Loucy (cell line): ENCODE measurements around the gene YPEL3.

ENCODE experiments used
- H2AFZ ChIP-seq: fragments of 200-600 bp; sonication (generic); 2 replicates; pipeline ENCODE4 v1.6.0; 2016; ENCODE audit warnings: antibody characterized with exemption, mild to moderate bottlenecking, low read length, moderate library complexity
- H3F3A ChIP-seq: fragments of 200-600 bp; 2 replicates; pipeline ENCODE4 v1.6.0; 2016; ENCODE audit warnings: antibody characterized with exemption, low read depth, mild to moderate bottlenecking
- H3K27me3 ChIP-seq: fragments of 200-600 bp; sonication (generic); 2 replicates; pipeline ENCODE4 v1.6.1; 2014; ENCODE audit warnings: low read length, mild to moderate bottlenecking; ENCODE audit not compliant: insufficient read depth, poor library complexity, severe bottlenecking
- H3K36me3 ChIP-seq: fragments of 200-600 bp; sonication (generic); 2 replicates; pipeline ENCODE4 v1.6.1; 2016; ENCODE audit warnings: low read length; ENCODE audit not compliant: insufficient read depth
- H3K4me1 ChIP-seq: fragments of 200-600 bp; sonication (generic); 2 replicates; pipeline ENCODE4 v1.5.1; 2014; ENCODE audit warnings: low read length, mild to moderate bottlenecking; ENCODE audit not compliant: insufficient read depth, poor library complexity, severe bottlenecking
- H3K4me2 ChIP-seq: fragments of 200-600 bp; sonication (generic); 2 replicates; pipeline ENCODE4 v1.6.0; 2014; ENCODE audit warnings: antibody characterized with exemption, low read length, low read depth, mild to moderate bottlenecking; ENCODE audit not compliant: poor library complexity, severe bottlenecking
- H3K4me3 ChIP-seq: fragments of 200-600 bp; sonication (generic); 2 replicates; pipeline ENCODE4 v1.5.1; 2014; ENCODE audit warnings: low read length, mild to moderate bottlenecking, mixed read lengths; ENCODE audit not compliant: poor library complexity, severe bottlenecking
- H3K79me2 ChIP-seq: fragments of 200-600 bp; sonication (generic); 2 replicates; pipeline ENCODE4 v1.6.1; 2014; ENCODE audit warnings: low read length; ENCODE audit not compliant: insufficient read depth
- H3K9ac ChIP-seq: fragments of 200-600 bp; sonication (generic); 2 replicates; pipeline ENCODE4 v1.6.0; 2014; ENCODE audit warnings: mild to moderate bottlenecking, low read depth, low read length, moderate library complexity; ENCODE audit not compliant: poor library complexity, severe bottlenecking
- H3K9me2 ChIP-seq: fragments of 200-600 bp; sonication (generic); replicated peaks from 2 replicates; pipeline ENCODE4 v1.6.1; 2016; ENCODE audit warnings: low read depth, low read length, mixed read lengths
- H3K9me3 ChIP-seq: fragments of 200-600 bp; sonication (generic); 2 replicates; pipeline ENCODE4 v1.6.1; 2014; ENCODE audit warnings: mild to moderate bottlenecking, antibody characterized with exemption, low read length, low read depth; ENCODE audit not compliant: insufficient read depth
- H4K20me1 ChIP-seq: fragments of 200-600 bp; sonication (generic); 2 replicates; pipeline ENCODE4 v1.6.0; 2014; ENCODE audit warnings: antibody characterized with exemption, low read length, mild to moderate bottlenecking; ENCODE audit not compliant: insufficient read depth, poor library complexity, severe bottlenecking
- EZH2phosphoT487 ChIP-seq: fragments of 200-600 bp; IDR thresholded peaks from 2 replicates; pipeline ENCODE4 v1.6.1; 2018; ENCODE audit warnings: antibody characterized with exemption, mild to moderate bottlenecking, moderate library complexity, borderline replicate concordance
- TF ChIP-seq, protein P1 (sequence below): fragments of 200-600 bp; sonication (generic); conservative IDR thresholded peaks from 2 replicates; pipeline ENCODE4 v1.5.1; 2014; ENCODE audit warnings: mild to moderate bottlenecking, antibody characterized with exemption, low read length

YPEL3 gene

DNA sequence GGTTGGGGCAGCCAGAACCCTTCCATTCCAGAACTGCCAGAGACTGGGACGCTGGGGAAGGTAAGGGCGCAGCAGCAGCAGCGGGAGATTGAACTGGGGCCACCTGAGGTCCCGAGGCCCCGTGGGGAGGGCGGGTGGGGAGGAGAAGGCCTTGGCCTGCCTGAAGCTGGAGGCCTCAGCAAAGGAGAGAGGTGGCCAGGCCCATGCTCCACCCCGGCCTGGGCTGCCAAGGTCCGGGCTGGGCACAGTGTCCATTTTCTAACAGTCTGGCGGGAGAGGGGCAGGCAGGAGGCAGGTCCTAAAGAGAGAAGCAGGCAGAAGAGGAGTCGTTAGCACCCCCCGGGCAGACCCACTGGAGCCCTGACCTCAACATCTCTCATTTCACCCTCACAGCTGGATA, 18.4 kb upstream of the YPEL3 start:
- Histone ChIP-seq H3K9me2 (no peaks in the 10 kb centered on the region), H3K36me3 (no peaks in the 10 kb centered on the region), H3K9ac (no peak overlapping the region), H3K27me3 (no peaks in the 10 kb centered on the region), H4K20me1 (no peaks in the 10 kb centered on the region), H3F3A (no peaks in the 10 kb centered on the region), H3K4me1 (no peaks in the 10 kb centered on the region), H3K4me2 (no peak overlapping the region), H3K4me3 (no peak overlapping the region), H2AFZ (no peak overlapping the region), H3K79me2 (no peaks in the 10 kb centered on the region), H3K9me3 (no peaks in the 10 kb centered on the region)
- TF ChIP-seq, protein P1, sequence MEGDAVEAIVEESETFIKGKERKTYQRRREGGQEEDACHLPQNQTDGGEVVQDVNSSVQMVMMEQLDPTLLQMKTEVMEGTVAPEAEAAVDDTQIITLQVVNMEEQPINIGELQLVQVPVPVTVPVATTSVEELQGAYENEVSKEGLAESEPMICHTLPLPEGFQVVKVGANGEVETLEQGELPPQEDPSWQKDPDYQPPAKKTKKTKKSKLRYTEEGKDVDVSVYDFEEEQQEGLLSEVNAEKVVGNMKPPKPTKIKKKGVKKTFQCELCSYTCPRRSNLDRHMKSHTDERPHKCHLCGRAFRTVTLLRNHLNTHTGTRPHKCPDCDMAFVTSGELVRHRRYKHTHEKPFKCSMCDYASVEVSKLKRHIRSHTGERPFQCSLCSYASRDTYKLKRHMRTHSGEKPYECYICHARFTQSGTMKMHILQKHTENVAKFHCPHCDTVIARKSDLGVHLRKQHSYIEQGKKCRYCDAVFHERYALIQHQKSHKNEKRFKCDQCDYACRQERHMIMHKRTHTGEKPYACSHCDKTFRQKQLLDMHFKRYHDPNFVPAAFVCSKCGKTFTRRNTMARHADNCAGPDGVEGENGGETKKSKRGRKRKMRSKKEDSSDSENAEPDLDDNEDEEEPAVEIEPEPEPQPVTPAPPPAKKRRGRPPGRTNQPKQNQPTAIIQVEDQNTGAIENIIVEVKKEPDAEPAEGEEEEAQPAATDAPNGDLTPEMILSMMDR, result no peak
- TF ChIP-seq EZH2phosphoT487, result no peak

DNA sequence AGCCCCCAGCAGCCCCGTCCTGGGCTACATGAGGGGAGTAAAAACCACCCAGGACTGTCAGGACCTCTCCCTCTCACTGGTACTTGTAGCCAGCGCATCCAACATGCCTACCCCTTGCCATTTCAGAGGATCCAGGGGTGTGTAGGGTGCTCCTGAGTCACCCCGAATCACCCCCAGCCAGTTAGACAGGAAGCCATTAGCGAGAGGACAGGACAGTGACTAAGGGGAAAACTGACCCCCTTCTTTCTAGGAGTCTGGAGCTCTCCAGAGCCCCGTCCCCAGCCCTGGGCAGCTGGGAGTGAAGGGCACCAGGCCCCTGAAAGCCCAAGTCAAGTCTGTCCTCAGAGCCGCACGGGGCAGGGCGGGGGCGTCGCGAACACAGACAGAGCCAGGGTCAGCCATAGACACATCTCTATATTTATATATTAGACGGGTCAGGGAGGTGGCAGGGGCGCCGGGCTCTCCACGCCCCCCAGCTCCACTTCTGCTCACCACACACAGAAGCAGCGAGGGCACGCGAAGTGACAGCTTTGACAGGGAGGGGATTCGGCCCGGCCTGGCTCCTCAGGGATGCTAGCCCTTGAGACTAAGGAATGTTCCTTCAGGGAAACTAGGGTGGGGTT, 17.8 kb upstream of the YPEL3 start:
- Histone ChIP-seq H3K79me2 (no peaks in the 10 kb centered on the region), H3K4me1 (no peaks in the 10 kb centered on the region), H3K9me3 (no peaks in the 10 kb centered on the region), H3K36me3 (no peaks in the 10 kb centered on the region), H3K4me2 (no peak overlapping the region), H3K4me3 (no peak overlapping the region), H2AFZ (no peak overlapping the region), H3K9ac (no peak overlapping the region), H3F3A (no peaks in the 10 kb centered on the region), H3K9me2 (no peaks in the 10 kb centered on the region), H3K27me3 (no peaks in the 10 kb centered on the region), H4K20me1 (no peaks in the 10 kb centered on the region)
- no peak for TF ChIP-seq EZH2phosphoT487
- TF ChIP-seq, protein P1, result no peak

DNA sequence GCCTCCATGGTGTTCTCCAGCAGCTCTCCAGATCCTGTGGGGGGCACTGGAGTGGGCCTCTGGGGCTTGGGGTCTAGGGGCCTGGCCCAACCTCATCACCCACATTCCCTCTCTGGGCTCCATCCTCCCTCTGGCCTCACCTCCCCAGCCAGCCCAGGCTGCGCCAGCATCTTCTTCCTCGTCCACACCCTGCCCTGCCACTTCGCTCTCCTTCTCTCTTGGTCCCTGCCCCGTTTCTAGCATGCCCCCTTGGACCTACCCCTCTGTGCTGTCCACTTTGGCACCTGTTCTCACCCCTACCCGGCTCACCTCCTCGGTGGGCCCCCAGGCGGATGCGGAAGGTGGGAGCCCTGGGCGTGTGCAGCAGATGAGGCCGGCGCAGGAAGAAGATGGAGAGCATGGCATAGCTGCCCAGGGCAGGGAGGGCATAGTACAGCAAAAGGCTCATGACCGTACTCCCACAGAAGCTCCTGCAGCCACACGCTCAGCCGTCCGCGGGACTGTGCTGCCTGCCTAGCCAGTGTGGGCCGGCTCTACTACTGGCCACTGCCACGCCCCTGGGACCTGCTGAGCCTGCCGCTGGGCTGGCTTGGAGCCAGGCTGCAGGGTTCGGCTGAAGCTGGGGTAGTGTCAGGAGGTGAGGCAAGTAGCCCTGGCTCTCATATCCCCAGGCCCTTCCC, 17.2 kb upstream of the YPEL3 start, which contains the start of gene GDPD3:
TSS of gene GDPD3 (minus strand) at position 507 of the 680 bp plus-strand sequence. CDS start at position 448, 59 bp downstream.
- no peak within 1 kb of the TSS for H3K4me3 ChIP-seq
- H3F3A ChIP-seq, result no peaks in the 10 kb centered on the region
- no peak within 1 kb of the TSS for H2AFZ ChIP-seq
- no peaks in the 10 kb centered on the region for H3K9me3 ChIP-seq
- H3K4me2 ChIP-seq, result no peak within 1 kb of the TSS
- no peaks in the 10 kb centered on the region for H3K79me2 ChIP-seq
- H4K20me1 ChIP-seq, result no peaks in the 10 kb centered on the region
- H3K9ac ChIP-seq, result no peak within 1 kb of the TSS
- TF ChIP-seq, protein P1, result no peak
- TF ChIP-seq EZH2phosphoT487, result no peak
- H3K27me3 ChIP-seq, result no peaks in the 10 kb centered on the region
- no peaks in the 10 kb centered on the region for H3K9me2 ChIP-seq
- H3K36me3 ChIP-seq, result no peaks in the 10 kb centered on the region
- no peaks in the 10 kb centered on the region for H3K4me1 ChIP-seq
